Measurements from ENCODE around the gene CNTNAP2. TPM values are rescaled to one million over a fixed set of nuclear protein-coding genes. Genes with fewer than 3 reads are reported as not detected.

Gene CNTNAP2
- total and polyA plus RNA-seq, 2 of the 8 experiments (the other 6 are each of a cell fraction or from before 2014, with no cell fraction given) = 27.9 to 71.0 TPM

- H3K36me3 ChIP-seq (ENCODE audit: control insufficient read depth in 2 of 4, insufficient read depth in 4 of 4, low read length in 3 of 4) = no peaks in the 10 kb centered on the region
- FAIRE-seq (no peak), DNase-seq (ENCODE audit: low read depth in 1 of 2, low spot score in 2 of 2) (no peak)
- no peak overlapping the region for H2BK20ac ChIP-seq (ENCODE audit: low read length)
- no peaks in the 10 kb centered on the region for H3K79me2 ChIP-seq (ENCODE audit: control insufficient read depth in 1 of 2, insufficient read depth in 2 of 2, low read length in 2 of 2)
- no peak overlapping the region for H4K5ac ChIP-seq (ENCODE audit: insufficient read length, low read depth, low read length)
- no peak overlapping the region for H3K4me3 ChIP-seq (ENCODE audit: extremely low read depth in 1 of 4, insufficient read depth in 2 of 4, low read depth in 3 of 4, low read length in 4 of 4)
- H2BK15ac ChIP-seq (ENCODE audit: low read length) = no peak overlapping the region
- ChIA-PET CTCF (ENCODE audit: partially characterized antibody) (interaction anchor here (0.6 kb wide), 2 partner anchors 11 to 1363 kb away, joined by 3 read pairs; no protein-coding TSS in a partner anchor), POLR2A (ENCODE audit: partially characterized antibody) (no interaction called here)
- H2AFZ ChIP-seq (ENCODE audit: low read length) = no peak overlapping the region
- no peaks in the 10 kb centered on the region for H4K20me1 ChIP-seq (replicated peaks in 1 of 2; ENCODE audit: control insufficient read depth in 1 of 2, insufficient read depth in 2 of 2, low read length in 2 of 2)
- no peak overlapping the region for H3K18ac ChIP-seq (ENCODE audit: extremely low read depth, low read length)
- H2BK12ac ChIP-seq (ENCODE audit: low read depth, low read length) = no peak overlapping the region
- no peak overlapping the region for H3K4me2 ChIP-seq (ENCODE audit: insufficient read depth in 1 of 2, low read depth in 2 of 2, low read length in 2 of 2)
- no peaks in the 10 kb centered on the region for H3K23me2 ChIP-seq (ENCODE audit: low read depth, low read length)
- no peak overlapping the region for H3K4ac ChIP-seq (replicated peaks; ENCODE audit: insufficient read length, low read depth, low read length)
- H3K27me3 ChIP-seq (replicated peaks in 1 of 4; ENCODE audit: control insufficient read depth in 3 of 4, extremely low read depth in 1 of 4, insufficient read depth in 3 of 4, low read length in 3 of 4) = no peaks in the 10 kb centered on the region
- H3K14ac ChIP-seq (ENCODE audit: insufficient read length) = no peak overlapping the region
- no peaks in the 10 kb centered on the region for H3K4me1 ChIP-seq (replicated peaks in 1 of 4; ENCODE audit: control insufficient read depth in 3 of 4, insufficient read depth in 4 of 4, low read length in 3 of 4)
- no peak overlapping the region for H3K9ac ChIP-seq (replicated peaks in 1 of 4; ENCODE audit: extremely low read depth in 1 of 4, low read depth in 3 of 4, low read length in 3 of 4)
- no peak overlapping the region for H2BK5ac ChIP-seq (ENCODE audit: low read depth, low read length)
- no peak overlapping the region for H3K27ac ChIP-seq (ENCODE audit: low read depth, low read length)
- no peak overlapping the region for H4K8ac ChIP-seq (ENCODE audit: extremely low read depth, insufficient read depth, low read length)
- no peaks in the 10 kb centered on the region for H3K79me1 ChIP-seq (ENCODE audit: low read depth, low read length)
- H3K56ac ChIP-seq (replicated peaks; ENCODE audit: insufficient read length, low read depth, low read length) = no peak overlapping the region
- H3K9me3 ChIP-seq (ENCODE audit: insufficient read depth in 2 of 2, low read depth in 1 of 2, low read length in 1 of 2) = no peaks in the 10 kb centered on the region
- no peak overlapping the region for H3K23ac ChIP-seq (ENCODE audit: insufficient read length)
- H4K91ac ChIP-seq (replicated peaks; ENCODE audit: insufficient read length, low read length) = no peak overlapping the region
- no peak overlapping the region for H2BK120ac ChIP-seq (replicated peaks; ENCODE audit: low read depth, low read length)
- H2AK5ac ChIP-seq (ENCODE audit: low read depth, low read length) = no peak overlapping the region
- 89% methylated on average over 2 of the region's 2 CpGs; no CpG with 5 or more reads in 1 of the 2 experiments for WGBS, 2 experiments (ENCODE audit: extremely low coverage in 1 of 2, insufficient coverage in 1 of 2, insufficient read length in 1 of 2, insufficient replicate concordance in 2 of 2, low coverage in 1 of 2, low lambda C conversion rate in 2 of 2, missing lambda C conversion rate in 1 of 2)
- TF ChIP-seq CBX8 (IDR thresholded peaks at IDR 0.05; ENCODE audit: borderline replicate concordance, low read depth, low read length) (no peak), SAP30 (IDR thresholded peaks at IDR 0.05; ENCODE audit: insufficient read depth, insufficient replicate concordance, low read length) (no peak), TBP (IDR thresholded peaks at IDR 0.05; ENCODE audit: low read depth, low read length) (no peak), SIN3A (conservative IDR thresholded peaks at IDR 0.05 in 1 of 2, IDR thresholded peaks at IDR 0.05 in 1 of 2; ENCODE audit: low read depth in 1 of 2, low read length in 2 of 2) (no peak), SUZ12 (IDR thresholded peaks at IDR 0.05; ENCODE audit: low read length) (no peak), CHD2 (IDR thresholded peaks at IDR 0.05; ENCODE audit: low read length) (no peak)
These were observed 1827.7 kb downstream of the CNTNAP2 start for GRCh38 chr7:147944321-147944720.
